ENCODE data around the gene BCAS3.

BCAS3 gene

GRCh38 chr17:61248399-61248798, 570.7 kb downstream of the BCAS3 start:
- no peak for DNase-seq (ENCODE audit: low read depth)
- no peak for TF ChIP-seq CTCF (IDR thresholded peaks at IDR 0.05; ENCODE audit: control insufficient read depth, insufficient read depth, low read depth, low read length, missing control alignments)
- no peak overlapping the region for H3K4me3 ChIP-seq (ENCODE audit: control insufficient read depth, low read depth, low read length)

DNA sequence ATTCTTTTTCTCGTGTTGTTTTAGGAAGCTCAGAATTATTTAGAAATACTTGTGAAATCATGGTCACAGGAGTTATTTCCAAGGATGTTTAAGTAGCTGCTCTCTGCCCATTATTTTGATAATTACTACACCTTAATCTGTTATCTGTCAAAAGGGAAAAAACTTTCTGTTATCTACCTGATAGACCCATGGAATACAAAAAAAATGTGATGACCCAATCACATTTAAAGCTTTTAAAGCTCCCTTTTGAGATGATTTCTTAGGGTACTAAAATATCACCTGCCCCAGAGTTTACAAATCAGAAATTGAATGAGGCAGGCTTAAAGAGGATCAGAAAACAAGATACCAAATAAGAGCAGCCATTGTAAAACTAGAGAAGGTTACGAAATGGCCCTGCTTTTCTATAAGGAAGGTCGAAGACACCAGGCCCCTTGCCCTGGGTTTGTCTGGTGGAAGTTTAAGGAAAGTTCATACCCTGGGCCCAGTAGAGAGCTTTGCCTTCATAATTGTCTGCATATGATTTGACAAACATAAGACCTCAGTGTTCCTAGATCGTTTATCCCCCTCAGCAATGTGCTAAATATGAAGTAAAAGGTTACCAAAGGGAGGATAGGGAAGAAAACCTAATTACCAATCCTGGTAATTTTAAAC, 572.1 kb downstream of the BCAS3 start:
- DNase-seq (ENCODE audit: low read depth), result no peak
- H3K4me3 ChIP-seq (ENCODE audit: control insufficient read depth, low read depth, low read length), result no peak overlapping the region
- no peak for TF ChIP-seq CTCF (IDR thresholded peaks at IDR 0.05; ENCODE audit: control insufficient read depth, insufficient read depth, low read depth, low read length, missing control alignments)

DNA sequence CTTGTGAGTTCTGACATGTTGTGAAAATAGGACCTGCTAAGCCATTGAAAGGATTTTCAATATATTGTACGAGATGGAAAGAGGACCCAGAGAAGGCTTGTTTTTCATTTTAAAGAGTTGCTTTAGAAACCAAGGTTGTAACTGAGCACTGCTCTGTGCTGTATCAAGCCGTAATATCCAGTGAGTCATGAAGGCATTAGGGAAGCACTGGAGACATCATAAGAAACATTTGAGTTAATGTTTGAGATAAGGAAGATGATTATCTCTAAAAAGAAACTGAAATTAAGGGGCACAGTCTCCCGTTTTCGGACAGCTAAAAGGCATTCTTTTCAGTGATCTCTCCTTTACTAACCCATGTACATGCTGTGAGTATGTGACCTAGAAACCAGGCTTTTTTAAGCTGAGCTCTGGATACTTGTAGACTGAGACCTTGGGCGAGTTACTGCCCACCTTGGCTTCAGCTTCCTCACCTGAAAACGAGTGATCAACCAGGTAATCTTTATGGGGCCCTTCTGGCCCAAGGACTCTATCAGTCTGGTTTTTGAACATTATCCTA, 572.8 kb downstream of the BCAS3 start:
- no peak overlapping the region for H3K4me3 ChIP-seq (ENCODE audit: control insufficient read depth, low read depth, low read length)
- no peak for DNase-seq (ENCODE audit: low read depth)
- TF ChIP-seq CTCF (IDR thresholded peaks at IDR 0.05; ENCODE audit: control insufficient read depth, insufficient read depth, low read depth, low read length, missing control alignments), result no peak

DNA sequence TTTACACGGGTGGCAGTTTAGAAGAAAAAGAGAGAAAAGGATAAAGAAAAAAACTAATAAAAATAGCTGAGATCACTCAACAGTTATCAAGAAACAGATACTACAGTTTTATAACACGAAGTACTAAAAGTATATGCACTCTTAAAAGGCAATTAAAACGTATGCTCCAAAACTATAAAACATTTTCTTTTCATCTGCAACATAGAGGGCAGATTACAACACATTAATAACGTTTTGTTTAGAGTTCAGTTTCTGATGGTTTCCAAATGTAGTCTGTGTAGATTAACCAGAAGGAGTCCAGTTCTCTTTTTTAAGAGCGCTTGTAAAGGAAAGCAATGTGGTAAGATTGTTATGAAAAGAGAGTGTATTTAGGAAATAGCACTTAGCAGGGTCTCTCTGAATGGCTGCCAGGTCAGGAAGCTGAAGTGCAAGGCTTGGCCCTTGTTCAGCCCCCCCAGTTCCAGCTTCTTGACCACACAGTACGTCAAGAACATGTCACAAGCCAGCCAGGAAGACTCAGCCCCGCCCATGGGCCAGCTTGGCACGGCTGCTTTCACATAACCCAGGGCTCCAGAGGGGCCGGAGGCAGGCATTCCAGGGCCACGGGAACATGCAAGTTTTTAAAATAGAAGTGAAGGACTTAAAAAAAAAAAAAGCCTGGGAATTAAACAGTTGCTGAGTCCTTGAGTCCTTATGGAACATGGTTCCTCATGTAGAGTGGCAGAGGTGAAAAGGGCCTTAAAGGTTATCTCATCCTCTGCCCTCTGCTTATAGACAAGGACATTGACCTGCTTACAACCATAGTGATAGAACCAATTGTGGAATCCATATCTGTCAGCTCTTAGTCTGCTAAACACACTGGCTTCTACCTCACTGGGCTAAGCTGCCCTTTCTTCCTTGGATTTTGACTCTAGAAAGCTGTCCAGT, 574.6 kb downstream of the BCAS3 start:
- peak; percentile 99 for DNase-seq (ENCODE audit: low read depth)
- H3K4me3 ChIP-seq (ENCODE audit: control insufficient read depth, low read depth, low read length), result no peak overlapping the region
- TF ChIP-seq CTCF (IDR thresholded peaks at IDR 0.05; ENCODE audit: control insufficient read depth, insufficient read depth, low read depth, low read length, missing control alignments), result no peak

DNA sequence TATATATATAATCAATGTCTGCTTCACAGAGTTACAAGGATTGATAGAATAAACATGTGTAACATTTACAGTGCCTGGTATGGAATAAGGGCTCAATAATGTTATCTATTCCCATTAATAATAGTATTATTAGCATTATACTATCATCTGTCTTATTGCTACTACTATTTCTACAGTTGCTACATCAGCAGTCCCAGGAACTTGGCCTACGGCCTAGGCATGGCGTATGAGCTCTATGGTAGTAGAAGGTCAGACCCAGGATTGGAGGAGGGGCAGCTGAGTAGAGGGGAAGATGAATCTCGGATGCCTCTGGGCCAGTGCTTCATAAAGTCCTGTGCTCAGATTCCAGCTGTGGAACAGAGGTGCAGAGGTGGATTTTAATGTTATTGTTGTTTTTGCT, 575.7 kb downstream of the BCAS3 start:
- TF ChIP-seq CTCF (IDR thresholded peaks at IDR 0.05; ENCODE audit: control insufficient read depth, insufficient read depth, low read depth, low read length, missing control alignments), result no peak
- H3K4me3 ChIP-seq (ENCODE audit: control insufficient read depth, low read depth, low read length), result no peak overlapping the region
- no peak for DNase-seq (ENCODE audit: low read depth)

GRCh38 chr17:61253937-61254574, 576.4 kb downstream of the BCAS3 start:
- no peak for TF ChIP-seq CTCF (IDR thresholded peaks at IDR 0.05; ENCODE audit: control insufficient read depth, insufficient read depth, low read depth, low read length, missing control alignments)
- DNase-seq (ENCODE audit: low read depth), result no peak

More at GRCh38 chr17:61253937-61254574, 576.4 kb downstream of the BCAS3 start:
- H3K4me3 ChIP-seq (ENCODE audit: control insufficient read depth, low read depth, low read length), result no peak overlapping the region
